ENCODE data around the gene DLEU7.

GRCh38 chr13:50871405-50871804 lies 27.9 kb upstream of the DLEU7 start:
- no peak for TF ChIP-seq ZNF565 (CRISPR knock-in tag; conservative IDR thresholded peaks at IDR 0.05; ENCODE audit: low read depth)
- TF ChIP-seq PATZ1 (CRISPR knock-in tag; IDR thresholded peaks at IDR 0.05; ENCODE audit: borderline replicate concordance), result no peak
- TF ChIP-seq ZC3H10 (CRISPR knock-in tag; IDR thresholded peaks at IDR 0.05), result no peak
- TF ChIP-seq CREB5 (CRISPR knock-in tag; IDR thresholded peaks at IDR 0.05; ENCODE audit: low read depth), result no peak
- TF ChIP-seq CSDC2 (CRISPR knock-in tag; IDR thresholded peaks at IDR 0.05), result no peak
- TF ChIP-seq TOX (CRISPR knock-in tag; IDR thresholded peaks at IDR 0.05; ENCODE audit: borderline replicate concordance), result no peak
- TF ChIP-seq ZNF70 (CRISPR knock-in tag; IDR thresholded peaks at IDR 0.05), result no peak

Data from SK-N-SH treated with all-trans-retinoic acid at 6 μM for 48 hours (cell line).